Measurements from ENCODE around the gene PHLPP1.
"Not testable (repeated sequence)": the region's sequence is repeated elsewhere in the genome, so short reads cannot be mapped to it uniquely, and the experiment has no call there.

PHLPP1 gene

GRCh38 chr18:62717925-62718800 is 2.8 kb downstream of the PHLPP1 start:
- no peak for DNase-seq

DNA sequence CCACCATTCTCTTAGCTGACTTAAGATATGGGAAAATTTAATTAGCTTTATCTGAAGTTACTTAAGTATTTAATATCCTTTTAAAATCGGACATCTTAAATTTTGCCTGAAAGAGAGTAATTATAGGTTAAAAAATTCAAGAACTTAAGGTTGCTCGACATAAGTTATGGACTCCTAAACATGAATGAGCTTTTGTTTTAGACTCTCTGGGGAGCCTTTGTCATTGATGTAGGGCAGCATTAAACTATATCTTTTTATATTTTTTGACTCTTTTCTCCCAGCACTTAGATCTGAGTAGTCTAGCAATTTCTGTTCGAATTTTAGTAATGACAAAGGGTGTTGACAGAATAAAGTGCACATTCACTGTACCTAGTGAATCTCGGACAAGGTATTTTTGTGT is 4.7 kb downstream of the PHLPP1 start:
- no peak for DNase-seq

- no peak for DNase-seq
Measured at GRCh38 chr18:62720766-62721613, 5.6 kb downstream of the PHLPP1 start.

- DNase-seq, result no peak
Measured at GRCh38 chr18:62721839-62722795, 6.8 kb downstream of the PHLPP1 start.

DNA sequence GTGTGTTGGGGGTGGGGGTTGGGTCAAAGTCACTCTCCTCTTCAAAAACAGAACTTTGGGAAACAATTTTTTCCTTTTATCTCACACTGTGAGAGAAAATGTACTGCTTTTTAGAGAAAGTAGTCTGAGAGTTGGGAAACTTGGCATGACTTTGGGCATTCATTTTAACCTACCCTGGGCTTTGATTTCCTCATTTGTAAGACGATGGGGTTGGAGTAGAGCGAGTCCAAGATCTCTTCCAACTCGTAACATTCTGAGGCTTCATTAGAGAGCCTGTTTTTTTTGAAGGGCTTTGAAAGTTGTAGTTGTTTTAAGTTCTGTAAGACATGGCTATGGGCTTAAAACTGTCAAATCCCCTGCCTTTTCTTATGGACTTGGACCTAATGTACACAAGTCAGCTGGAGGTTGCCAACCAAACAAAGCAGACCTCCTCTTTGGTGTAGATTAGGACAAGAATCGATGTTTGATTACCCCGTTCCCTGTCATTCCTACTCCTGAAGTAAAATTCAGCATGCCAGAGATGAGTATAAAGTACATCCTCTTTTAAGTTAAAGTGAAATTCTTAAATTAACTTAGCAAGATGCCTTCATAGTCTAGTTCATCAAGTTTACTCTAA is 8.4 kb downstream of the PHLPP1 start:
- DNase-seq, result no peak

DNA sequence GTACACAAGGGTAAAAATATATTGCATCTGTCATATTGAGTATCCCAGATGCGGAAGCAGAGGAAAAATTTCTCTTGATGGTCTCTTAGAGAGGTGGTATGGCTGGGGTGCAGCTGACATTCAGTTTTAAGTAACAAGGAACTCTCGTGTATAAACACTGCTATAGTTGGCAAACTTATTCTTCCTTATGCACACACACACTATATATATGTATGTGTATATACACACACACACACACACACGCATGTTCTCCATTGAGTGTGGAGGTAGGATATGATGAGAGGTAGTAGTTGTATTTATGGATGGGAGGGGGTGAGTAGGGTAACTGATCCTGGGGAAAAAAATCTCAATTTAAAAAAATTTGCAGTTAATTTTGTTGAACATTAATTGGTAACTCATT is 10.6 kb downstream of the PHLPP1 start:
- DNase-seq, result no peak

GRCh38 chr18:62728254-62728653 is 12.9 kb downstream of the PHLPP1 start:
- no peak for DNase-seq

- no peak for DNase-seq
Measured at GRCh38 chr18:62729487-62730386, 14.4 kb downstream of the PHLPP1 start.

- no peak for DNase-seq
Measured at GRCh38 chr18:62730941-62731340, 15.6 kb downstream of the PHLPP1 start.

GRCh38 chr18:62732617-62733016 is 17.3 kb downstream of the PHLPP1 start:
- no peak for DNase-seq

DNA sequence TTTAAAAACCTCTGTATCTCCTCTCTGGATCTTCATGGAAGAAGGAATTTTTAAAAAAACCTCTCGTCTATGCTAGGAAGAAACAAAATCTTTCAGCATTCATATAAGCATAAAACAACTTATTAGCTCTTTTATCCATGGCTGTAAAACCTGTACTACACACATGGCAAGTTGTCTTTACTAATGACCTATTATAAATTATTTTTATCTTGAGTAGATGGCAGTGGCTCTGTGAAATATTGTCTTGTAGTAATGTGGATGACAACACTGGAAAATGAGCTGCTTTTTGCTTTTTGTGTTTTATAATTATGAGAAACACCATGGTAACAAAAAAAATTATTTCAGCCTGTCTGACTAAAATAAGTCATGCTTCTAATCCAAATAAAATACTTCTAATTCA is 18.9 kb downstream of the PHLPP1 start:
- no peak for DNase-seq

DNA sequence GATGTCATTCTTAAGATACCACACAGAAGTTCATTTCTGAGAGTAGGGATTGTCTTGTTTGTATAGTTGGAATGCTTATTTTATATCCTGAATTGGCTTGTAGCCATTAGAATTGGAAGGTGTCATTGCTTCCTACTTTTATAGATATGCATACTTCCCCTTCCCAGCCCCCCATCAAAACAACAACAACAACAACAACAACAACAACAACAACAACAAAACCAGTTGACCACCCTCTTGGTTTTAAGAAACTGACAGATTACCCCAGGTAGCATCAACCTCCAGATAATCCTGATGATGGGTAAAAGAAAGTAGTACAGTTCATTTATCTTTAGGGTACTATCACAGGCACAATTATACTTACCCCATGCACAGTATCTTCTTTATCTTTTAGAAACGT is 20.0 kb downstream of the PHLPP1 start:
- DNase-seq, result no peak

DNA sequence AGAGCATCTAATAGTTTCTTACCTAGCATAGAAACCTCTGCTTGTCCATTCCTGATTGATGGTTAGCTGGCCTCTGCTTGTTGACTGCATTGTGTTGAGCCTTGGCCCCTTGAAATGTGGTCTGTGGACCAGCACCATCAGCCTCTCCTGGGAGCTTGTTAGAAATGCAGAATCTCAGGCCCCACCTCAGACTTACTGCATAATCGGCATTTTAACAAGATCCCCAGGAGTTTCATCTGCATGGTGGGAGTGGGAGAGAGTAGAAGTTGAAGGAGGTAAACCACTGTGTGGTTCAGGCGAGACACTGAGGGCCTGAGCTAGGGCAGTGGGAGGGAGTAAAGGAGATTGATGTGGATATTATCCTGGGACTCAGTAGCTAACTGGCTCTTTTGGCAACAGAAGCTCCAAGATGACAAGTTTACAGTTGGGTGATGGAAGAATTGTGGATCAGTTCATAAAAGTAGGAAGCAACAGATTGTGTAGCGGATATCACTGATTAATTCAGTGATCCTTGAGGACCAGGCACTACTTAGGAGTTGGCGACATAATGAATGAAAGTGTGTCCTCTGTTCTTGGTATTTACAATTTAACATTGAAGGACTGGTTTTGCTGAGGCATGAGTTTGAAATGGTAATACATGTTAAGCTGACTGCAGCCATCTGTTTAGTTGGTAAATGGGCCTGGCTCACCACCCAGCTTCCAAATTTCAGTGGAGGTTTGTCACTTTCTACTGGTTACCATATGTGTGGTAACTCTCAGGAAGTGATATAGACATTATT is 20.9 kb downstream of the PHLPP1 start:
- no peak for DNase-seq

DNA sequence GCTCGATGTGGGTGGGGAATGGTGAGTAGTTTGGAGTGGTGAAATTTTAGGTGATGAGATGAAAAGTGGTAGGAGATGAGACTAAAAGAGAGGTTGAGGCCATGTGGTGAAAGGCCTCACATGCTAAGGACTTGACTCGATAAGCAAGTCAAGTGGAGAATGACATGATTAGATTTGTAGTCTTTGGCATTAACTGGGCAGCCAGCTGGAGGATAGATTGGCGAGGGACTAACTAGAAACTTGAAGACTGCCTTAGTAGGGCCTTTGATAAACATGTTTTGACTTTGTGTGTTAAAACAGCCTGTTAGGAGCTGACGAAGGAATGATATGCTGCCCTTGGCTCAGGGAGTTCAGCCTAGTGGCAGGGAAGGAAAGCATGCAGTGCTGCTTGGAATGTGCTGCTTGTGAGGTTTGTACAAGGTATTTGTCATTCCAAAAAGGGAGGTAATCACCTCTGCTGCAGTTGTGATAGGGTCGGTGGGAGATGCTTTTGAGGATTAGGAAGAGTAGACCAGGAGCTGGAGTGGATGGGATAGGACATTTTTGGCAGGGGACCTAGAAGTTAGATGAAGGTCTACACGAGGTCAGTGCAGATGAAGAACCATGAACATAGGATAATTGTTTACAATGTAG is 22.0 kb downstream of the PHLPP1 start:
- no peak for DNase-seq

DNA sequence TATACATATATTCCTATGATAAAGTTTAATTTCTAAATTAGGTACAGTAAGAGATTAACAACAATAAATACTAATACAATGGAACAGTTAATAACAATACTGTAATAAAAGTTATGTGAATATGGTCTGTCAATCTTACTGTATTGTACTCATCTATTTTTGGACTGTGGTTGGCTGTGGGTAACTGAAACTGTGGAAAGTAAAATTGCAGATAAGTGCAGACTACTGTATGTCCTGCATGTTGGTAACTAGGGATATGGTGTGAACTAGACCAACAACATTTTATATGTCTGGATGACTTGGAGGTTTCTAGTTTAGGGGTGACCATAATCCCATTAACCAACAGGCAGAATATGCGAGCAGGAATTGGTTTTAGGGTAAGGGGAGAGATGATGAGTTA is 23.3 kb downstream of the PHLPP1 start:
- no peak for DNase-seq

GRCh38 chr18:62739911-62740310 is 24.6 kb downstream of the PHLPP1 start:
- DNase-seq, result no peak

DNA sequence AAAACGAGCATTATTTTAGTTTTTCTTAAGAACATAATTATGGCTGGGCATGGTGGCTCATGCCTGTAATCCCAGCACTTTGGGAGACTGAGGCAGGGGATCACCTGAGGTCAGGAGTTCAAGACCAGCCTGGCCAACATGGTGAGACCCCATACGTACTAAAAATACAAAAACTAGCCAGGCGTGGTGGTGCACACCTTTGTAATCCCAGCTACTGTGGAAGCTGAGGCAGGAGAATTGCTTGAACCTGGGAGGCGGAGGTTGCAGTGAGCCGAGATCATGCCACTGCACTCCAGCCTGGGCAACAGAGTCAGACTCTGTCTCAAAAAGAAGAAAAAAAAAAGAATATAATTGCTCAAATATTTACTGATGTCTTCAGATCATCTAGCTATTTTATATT is 25.3 kb downstream of the PHLPP1 start:
- not testable (repeated sequence) for DNase-seq

GRCh38 chr18:62741118-62741566 is 25.8 kb downstream of the PHLPP1 start:
- DNase-seq, result no peak

DNA sequence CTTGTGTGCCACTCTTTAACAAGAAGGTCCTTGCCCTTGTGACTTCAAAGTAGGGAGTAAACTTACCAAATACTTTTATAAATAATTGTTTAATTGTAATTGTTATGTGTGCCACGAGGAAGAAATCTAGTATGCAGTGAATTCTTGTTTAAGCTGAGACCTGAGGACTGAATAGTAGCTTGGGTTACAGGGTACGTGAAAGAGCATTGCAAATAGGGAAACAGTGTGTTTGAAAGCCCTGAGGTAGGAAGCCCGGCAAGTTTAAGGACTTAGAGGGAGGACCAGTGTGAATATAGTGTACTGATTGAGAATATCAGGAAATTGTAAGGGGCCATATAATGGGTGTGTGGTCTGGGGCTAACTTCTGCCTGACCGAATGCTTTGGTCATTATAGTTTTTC is 26.2 kb downstream of the PHLPP1 start:
- DNase-seq, result no peak
